Measurements from ENCODE around the gene LRRC42.
A peak's percentile ranks its signal among the peaks of the same experiment; 100 is the strongest.

Gene LRRC42

DNA sequence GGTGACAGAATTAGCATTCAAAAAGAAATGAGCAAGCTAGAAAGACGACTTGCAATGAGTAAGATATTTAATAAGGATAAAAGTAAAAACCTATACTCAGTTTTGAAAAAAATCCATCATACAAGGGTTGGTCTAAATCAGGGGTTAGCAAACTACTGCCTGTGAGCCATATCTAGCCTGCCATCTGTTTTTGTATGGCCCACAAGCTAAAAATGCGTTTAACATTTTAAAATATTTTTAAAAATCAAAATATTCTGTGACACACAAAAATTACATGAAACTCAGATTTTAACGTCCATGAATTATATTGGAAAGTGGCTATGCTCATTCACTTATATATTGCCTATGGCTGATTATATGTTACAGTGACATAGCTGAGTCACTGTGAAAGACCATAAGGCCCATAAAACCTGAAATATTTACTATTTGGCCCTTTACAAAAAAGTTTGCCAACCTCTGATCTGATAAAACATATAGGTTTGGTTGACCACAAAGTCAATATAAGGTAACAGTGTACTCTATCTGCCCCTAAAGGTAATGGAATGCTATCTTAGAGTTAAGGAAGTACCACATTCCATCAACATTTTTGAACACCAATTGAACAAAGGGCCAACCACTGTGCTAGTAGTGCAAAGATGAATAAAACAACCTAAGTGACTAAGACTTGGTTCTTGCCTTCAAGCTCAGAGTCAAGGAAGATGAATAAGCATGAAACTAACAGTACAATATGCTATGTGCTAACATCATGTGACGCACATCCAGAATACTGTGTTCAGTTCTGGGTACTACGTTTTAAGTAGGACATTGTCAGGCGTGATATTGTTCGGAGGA is 3.8 kb upstream of the LRRC42 start:
- DNase-seq (ENCODE audit: low spot score): no peak

DNA sequence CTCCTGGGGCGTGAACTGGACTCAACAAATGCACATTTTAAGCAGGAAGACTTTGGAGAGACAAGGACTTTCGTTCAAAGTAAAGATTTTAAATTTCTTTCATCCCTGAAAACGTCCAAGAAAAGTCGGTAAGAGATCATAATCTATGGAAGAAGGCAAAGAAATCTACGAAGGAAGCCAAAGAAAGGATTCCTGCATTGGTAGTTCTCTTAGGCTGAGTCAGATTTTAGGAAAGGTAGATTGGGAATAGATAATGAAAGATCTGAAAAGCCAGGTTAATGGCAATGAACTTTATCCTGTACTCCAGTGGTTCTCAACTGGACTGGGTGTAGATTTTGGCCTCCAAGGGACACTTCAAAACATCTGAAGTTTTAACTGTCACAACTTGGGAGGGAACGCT is 3.1 kb upstream of the LRRC42 start:
- DNase-seq (ENCODE audit: low spot score): no peak

DNA sequence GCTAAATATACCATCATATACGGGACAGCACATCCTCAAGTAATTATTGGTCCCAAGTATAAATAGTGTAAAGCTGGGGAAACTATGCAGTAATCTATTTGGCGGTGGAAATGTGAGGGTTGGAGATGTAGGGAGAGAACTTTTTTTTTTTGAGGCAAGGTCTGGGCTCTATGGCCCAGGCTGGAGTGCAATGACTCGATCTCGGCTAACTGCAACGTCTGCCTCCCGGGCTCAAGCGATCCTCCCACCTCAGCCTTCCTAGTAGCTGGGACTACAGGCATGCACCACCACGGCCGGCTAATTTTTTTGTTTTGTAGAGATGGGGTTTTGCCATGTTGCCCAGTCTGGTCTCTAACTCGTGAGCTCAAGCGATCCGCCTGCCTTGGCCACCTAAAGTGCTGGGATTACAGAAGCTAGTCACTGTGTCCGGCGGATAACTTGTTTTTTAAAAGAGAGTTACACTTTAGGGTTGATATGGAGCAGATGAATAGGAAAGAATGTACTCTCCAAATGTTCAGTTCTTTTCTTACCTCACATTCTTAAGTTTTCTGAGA is 2.6 kb upstream of the LRRC42 start:
- no peak for DNase-seq (ENCODE audit: low spot score)

DNA sequence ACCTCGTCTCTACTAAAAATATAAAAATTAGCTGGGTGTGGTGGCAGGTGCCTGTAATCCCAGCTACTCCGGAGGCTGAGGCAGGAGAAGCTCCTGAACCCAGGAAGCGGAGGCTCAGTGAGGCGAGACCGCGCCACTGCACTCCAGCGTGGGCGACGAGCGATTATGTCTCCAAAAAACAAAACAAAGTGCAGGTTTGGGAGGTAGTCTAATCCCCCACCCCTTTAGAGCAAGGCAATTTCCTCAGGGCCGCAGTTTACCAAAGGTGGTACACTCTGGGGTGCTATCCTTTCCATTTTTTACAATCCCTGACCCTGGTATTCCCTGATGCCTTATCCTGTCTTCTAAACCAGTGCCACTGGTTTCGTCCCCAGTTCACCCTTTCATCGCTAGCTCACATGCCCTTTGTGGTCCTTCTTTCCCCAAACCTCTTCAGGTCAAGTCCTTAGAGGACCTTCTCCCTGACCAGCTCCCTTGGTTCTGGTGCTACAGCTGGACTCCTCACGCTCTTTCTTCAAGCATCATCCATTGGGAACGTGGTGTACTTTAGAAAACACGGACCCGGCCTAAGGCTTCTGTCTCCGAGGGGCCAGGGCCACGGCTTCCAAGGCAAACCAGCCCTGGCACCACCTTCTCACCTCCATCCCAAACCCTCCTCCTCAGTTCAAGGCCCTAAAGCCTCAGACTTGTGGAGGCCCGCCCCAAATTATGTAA is 1.5 kb upstream of the LRRC42 start:
- DNase-seq (ENCODE audit: low spot score): no peak

DNA sequence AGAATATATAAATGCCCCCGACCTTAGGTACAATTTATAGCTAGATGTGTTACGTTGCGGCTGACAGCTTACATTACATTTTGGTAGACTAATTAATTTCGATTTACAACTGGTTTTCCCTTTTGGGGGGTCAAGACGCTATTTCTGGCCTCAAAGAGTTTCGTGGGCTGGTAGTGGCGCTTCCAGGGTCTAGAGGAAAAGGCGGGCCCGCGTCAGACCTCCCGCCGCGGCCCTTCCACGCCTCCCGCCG is 1.0 kb upstream of the LRRC42 start:
- no peak for DNase-seq (ENCODE audit: low spot score)

DNA sequence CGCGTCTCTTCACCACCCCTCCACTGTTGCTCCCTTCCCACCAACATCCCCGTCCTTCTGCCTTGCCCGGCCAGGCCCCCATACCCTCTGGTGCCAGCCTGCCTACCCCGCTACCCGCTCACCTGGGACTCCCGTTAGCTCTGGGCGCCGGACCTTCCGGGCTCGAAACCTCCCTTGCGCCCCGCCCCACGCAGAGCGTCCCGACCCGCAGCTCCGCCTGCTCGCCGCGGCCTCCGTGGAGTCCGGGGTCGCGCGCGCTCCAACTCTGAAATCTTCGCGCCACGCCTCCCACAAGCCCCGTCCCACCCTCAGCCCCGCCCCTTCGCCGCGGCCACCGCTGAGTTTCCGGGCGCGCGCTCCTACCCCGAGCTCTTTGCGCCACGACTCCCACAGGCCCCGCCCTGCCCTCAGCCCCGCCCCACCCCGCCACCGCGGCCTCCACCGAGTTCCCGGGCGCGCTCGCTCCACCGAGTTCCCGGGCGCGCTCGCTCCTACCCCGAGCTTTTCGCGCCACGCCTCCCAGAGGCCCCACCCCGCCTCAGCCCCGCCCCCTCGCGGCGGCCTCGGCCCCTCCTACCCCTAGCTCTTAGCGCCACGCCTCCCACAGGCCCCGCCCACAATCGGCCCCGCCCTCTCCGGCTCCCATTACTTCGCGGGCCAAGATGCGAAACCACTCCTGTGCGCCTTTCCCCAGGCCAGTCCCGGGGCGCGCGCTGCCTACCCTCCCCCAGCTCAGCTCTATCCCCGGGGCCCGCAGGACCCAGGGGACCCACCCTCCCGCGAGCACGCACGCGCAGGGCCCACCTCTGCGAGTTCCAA is 508 bp upstream of the LRRC42 start, which contains the start of gene IFT25:
Gene IFT25 (minus strand): TSS at position 267 of the 819 bp plus-strand sequence. CDS start 5,617 bp downstream, outside the sequence.
- DNase-seq (ENCODE audit: low spot score): peak; percentile 93

DNA sequence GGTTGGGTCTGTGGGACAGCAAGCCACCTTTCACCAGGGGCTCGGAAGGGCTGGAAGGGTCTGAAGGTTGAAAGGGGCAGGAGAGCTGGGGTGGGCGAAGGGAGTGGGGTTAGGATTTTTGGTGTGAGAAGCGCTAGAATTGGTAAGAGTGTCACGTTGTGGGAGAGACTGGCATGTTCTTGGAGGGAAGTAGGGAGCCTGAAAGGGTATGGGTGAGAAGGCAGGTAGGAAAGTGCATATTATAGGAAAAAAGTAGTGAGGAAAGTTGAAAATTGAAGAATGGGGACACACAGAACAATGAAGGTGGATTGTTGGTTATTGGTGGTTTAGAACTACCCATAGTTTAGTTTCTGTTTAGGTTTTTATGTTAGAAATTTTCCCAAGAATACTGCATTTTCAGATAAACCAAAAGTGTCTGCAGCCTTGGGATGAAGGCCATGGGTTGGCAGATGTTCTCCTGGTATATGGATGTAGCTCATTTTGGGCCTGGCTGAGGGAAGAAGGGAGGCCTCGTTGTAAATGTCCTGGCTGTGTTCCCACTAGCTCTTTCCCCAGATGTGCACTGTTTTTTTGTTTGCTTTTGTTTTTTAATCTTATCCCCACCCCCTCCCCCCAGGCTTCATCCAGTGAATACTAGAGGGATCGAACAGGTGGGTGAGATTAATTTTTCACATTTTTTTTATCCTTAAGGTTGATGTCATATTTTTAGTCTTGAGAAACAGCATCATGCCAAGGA is 1.2 kb downstream of the LRRC42 start:
- DNase-seq (ENCODE audit: low spot score): peak; percentile 22

DNA sequence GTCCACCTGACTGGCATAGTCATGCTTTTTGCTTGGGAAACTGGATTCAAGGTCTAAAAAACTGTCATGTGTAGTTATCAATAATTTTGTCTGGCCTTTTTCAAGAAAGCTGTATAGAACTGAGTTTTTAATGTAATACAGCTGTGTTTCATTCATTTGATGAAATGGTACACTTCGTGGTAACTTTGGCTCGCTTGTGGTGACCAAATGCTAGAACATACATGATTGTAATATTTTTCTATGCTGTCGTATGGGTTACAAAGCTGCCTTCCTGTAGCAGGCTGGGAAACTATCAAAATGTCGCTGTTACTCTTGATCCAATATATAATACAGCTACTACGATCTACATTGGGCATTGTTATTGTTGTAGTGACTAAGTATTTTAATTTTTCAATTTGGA is 2.1 kb downstream of the LRRC42 start:
- no peak for DNase-seq (ENCODE audit: low spot score)

DNA sequence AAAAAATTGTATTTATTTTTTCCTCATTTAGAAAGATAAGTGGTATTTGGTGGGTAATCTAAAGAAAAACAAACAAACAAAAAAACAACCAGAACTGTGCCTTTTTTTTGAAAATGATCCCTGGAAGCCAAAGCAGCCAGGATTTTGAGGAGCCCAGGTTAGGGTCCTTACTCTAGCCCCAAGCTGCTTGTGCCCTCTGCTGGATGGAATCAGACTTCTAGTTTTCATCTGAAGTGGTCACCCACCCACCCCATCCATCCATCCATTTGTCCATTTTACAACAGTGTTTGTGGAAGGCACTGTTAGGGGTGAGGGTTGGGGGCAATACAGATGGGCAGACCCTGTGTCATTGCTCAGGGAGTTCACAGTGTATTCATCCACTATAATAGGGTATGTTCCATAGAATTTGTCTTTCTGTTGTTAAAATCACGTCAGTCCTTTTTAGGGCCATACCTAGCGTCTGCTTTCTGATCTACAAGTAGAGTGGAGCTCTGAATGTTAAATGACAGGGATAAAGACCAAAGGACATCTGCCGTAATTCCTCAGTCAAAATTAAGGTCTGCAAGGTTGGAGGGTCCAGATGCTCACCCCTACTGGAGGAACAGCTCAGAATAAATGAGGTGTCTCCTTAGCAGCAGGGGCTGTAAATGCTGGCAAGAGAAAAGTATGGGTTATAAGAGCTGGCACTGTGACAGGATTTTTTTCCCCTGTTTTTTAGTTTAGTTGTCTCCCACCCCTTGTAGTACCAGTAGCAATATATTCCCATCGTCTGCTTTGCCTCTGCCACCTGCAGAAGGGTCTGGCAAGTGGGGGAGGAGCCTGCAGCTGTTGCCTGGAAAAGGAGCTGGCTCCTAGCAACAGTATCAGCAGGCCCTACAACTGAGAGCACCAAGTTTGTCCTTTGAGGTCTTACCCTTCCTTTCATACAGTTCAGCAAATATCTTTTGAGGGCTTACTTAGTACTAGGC is 3.2 kb downstream of the LRRC42 start:
- DNase-seq (ENCODE audit: low spot score): peak; percentile 58

DNA sequence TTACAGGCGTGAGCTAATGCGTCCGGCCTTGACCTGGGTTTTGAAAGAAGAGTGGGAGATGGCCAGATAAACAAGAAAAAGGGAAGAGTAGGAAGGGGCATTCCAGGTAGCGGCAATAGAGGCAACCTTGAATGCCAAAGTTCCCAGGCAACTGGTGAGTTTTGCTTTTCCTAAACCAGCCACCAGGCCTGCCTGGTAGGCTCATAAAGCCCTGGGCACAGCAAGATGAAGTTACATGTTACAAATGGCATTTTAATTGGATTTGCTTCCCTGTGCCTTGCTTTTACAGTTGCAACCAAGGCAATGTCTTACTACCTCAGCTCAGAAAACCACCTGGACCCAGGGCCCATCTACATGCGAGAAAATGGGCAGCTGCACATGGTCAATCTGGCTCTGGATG is 5.5 kb downstream of the LRRC42 start:
- no peak for DNase-seq (ENCODE audit: low spot score)

DNA sequence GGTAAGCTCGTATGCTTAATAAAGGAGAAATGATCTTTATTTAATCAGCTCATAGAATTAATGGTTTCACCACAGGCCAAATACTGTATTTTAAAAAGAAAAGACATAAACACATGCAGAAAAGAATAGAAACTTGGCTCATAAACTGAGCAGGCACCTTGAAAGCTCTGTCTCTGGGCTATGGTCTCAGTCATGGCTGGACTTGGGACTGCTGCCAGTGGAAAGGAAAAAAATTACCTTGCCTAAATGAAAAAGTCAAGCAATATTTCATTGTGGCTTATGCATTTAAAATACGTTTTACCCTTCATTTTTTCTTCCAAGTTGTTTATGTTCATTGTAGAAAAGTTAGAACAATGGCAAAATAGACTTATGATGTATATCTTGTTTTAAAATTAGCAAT is 8.0 kb downstream of the LRRC42 start:
- DNase-seq (ENCODE audit: low spot score): no peak

DNA sequence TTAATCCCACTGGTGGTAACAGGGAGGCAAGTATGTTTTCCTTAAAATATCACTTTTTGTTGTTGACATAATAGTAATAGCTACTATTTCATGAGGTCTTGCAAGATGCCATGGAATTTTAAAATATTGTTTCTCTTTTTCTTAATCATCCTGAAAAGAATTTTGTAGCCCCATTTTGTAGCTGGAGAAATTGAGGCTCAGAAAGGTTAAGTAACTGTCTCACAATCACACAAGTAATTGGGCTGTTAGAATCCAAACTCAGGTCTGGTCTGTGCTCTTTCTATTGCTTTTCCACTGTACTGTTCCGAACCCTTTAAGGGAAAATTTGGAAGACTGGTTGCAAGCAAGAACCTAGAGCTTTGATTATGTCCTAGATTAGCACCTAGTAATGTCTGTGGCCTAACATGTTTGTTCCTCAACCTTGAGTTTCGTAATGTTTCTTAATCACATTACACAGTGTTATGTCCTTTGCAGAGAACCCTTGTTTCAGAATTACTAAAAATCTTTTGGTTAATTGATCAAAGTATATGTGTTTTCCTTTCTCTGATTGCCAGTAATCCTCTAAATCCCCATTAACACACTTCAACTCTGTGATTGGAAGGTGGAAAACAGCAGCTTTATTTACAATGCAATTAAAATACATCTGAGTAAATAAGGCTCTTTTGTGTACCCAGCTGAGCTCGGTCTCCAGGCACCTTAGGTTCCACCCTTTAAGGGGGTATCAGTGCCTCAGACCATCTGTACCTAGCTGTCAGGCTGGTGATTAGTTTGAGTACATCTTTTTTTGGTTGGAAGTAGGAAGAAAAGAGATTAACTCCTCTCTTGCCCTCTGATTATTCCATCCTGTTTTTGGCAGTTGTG is 10.4 kb downstream of the LRRC42 start:
- DNase-seq (ENCODE audit: low spot score): no peak

DNA sequence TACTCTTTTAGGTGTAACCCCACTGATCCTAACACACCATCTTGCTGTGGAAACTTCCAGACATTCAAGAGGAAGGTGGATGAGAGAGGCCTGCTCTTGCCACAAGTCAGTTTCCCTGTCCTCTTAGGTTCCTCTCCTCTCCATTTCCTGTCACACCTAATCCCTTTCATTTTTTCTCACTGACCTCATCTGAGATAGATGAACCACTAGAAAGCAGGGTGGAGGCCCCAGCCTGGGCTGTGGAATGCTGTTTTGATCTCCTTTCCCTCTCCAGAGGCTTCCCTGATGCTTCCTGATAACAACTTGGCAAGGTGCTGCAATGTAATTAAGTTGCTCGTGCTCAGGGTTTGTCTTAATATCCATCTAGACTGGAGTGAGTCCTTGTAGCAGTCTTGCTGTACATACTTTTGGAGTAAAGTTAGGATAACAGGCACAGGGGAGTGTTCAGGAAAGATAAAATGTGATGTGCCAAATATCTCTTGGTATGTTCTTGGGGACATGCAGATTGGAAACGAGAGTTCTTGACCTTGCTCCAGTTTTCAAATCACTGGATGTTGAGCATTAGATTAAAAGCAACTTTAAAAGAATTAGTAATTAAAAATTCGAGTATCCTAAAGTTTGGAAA is 11.2 kb downstream of the LRRC42 start:
- DNase-seq (ENCODE audit: low spot score): no peak

DNA sequence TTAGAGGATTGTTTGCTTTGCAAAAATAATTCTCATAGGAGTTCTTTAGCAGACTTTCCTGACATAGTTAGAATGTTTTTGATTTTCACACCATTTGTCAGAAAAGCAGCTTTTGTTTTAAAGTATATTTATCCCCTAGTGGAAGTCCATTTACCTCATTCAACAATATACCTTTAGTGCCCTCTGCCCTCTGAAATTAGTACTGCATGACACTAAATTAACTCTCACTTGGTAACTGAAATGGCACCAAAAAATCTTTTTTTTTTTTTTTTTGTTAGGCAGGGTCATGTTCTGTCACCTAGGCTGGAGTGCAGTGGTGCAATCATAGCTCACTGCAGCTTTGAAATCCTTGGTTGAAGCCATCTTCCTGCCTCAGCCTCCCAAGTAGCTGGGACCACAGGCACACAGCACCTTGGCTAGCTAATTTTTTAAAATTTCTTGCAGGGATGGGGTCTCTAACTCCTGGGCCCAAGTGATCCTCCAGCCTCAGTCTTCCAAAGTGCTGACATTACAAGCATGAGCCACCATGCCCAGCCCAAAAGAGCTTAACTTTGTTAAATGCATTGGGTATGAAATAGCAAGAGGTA is 13.6 kb downstream of the LRRC42 start:
- no peak for DNase-seq (ENCODE audit: low spot score)

DNA sequence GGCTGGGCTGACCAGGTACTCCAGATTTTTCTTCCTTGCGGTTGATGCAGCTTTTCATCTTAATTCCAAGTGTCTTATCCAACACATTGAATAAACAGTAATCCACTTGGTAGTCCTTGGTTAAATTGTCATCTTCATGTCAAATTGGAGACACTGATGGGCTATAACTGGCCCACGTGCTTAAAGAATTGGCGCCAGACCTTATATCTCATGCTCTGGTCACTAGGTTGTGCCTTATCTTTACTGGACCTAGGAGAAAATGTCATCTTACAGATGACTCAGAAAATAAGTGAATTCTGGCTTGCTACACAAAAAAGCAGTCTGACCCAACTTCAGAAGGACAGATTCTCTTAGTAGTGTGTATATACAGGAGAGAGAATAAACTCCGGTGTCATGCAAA is 16.2 kb downstream of the LRRC42 start:
- DNase-seq (ENCODE audit: low spot score): no peak

DNA sequence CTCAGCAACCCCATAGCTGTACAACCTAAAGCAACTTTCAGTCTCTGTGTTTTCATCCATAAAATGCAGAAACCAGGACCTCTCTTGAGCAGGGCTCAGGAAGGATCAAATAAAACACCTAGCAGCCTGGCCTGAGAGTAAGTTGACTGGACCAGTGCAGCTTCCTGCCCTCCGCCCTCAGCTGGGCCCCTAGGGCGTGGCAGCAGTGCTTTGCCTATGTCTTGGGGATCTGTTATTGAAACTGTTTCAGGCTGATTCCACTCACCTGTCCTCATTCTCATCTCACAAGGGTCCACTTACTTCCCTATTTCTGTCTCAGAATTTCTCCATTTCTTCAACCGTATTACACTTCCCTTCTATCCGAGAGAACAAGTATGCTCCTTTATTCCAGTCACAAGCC is 17.3 kb downstream of the LRRC42 start:
- DNase-seq (ENCODE audit: low spot score): no peak

DNA sequence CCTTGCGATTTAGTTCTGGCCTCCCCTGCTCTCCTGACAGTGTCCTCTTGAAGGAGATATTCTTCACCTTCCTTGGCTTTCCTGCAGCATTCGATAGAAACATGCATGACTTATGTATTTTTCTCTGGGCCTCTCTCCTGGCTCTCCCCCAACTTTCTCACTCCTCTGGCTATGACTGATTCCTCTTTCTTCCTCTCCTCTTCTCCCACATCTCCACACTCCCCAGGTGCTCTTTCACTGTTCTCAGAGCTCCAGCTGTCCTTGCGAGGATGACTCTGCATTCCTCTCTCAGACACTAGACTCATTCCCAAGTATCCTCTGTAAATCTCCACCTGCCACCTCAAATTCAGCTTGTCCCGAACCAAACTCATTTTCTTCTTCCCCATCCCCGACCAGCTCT is 18.0 kb downstream of the LRRC42 start:
- no peak for DNase-seq (ENCODE audit: low spot score)

DNA sequence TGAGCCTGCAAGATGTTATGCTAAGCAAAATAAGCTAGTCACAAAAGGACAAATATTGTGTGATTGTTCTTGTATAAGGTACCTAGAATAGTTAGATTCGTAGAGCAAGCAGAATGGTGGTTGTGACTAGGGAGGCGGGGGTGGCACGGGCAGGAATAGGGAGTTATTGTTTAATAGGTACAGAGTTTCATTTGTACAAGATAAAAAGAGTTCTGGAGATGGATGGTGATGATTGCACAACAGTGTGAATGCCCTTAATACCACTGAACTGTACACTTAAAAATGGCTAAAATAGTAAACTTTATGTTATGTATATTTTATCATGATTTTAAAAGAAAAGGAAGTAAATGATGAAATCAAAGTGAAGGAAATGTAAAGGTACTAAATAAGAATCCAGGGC is 20.6 kb downstream of the LRRC42 start:
- no peak for DNase-seq (ENCODE audit: low spot score)

All from cerebellar cortex (tissue), 1 donor.